Measurements from ENCODE around the gene EFNB1.

DNA sequence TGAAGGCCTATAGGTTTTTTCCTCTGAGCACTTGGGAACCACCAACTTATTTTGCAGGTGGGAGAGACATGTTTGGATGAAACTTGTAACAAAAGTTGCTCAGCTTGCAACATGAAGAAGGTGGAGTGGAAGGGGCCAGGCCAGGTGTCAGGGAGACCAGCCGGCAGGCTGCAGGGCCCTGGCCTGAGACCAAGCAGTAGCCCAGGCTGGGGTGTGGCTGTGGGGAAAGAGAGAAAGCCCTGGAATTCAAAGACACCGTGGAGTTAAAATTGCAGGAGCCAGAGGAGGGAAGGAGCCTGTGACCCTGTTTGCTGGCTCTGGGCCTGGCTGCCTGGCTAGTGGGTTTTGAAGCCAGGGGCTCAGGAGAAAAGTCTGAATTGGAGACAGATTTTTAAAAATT is 43.4 kb downstream of the EFNB1 start:
- no peak for TF ChIP-seq ARNT (IDR thresholded peaks at IDR 0.05)
- TF ChIP-seq TBL1XR1 (IDR thresholded peaks at IDR 0.05; ENCODE audit: low read length in 2 of 2), result no peak
- no peak for TF ChIP-seq EP300 (IDR thresholded peaks at IDR 0.05; ENCODE audit: low read length)
- TF ChIP-seq, protein P1, sequence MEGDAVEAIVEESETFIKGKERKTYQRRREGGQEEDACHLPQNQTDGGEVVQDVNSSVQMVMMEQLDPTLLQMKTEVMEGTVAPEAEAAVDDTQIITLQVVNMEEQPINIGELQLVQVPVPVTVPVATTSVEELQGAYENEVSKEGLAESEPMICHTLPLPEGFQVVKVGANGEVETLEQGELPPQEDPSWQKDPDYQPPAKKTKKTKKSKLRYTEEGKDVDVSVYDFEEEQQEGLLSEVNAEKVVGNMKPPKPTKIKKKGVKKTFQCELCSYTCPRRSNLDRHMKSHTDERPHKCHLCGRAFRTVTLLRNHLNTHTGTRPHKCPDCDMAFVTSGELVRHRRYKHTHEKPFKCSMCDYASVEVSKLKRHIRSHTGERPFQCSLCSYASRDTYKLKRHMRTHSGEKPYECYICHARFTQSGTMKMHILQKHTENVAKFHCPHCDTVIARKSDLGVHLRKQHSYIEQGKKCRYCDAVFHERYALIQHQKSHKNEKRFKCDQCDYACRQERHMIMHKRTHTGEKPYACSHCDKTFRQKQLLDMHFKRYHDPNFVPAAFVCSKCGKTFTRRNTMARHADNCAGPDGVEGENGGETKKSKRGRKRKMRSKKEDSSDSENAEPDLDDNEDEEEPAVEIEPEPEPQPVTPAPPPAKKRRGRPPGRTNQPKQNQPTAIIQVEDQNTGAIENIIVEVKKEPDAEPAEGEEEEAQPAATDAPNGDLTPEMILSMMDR (IDR thresholded peaks at IDR 0.05 in 2 of 3, conservative IDR thresholded peaks at IDR 0.05 in 1 of 3; ENCODE audit: insufficient read depth in 2 of 3, low read depth in 1 of 3, low read length in 3 of 3), result no peak
- TF ChIP-seq ZNF354B (CRISPR knock-in tag; IDR thresholded peaks at IDR 0.05), result no peak
- TF ChIP-seq FOXP1 (CRISPR knock-in tag; IDR thresholded peaks at IDR 0.05), result no peak
- TF ChIP-seq FOXK1 (CRISPR knock-in tag; IDR thresholded peaks at IDR 0.05; ENCODE audit: borderline replicate concordance), result no peak
- no peak for TF ChIP-seq ZBTB7A (IDR thresholded peaks at IDR 0.05; ENCODE audit: borderline replicate concordance, control insufficient read depth, low read depth, low read length)
- TF ChIP-seq RCOR1 (IDR thresholded peaks at IDR 0.05; ENCODE audit: borderline replicate concordance in 1 of 2, low read depth in 2 of 2, low read length in 2 of 2), result no peak
- no peak for TF ChIP-seq HCFC1 (IDR thresholded peaks at IDR 0.05; ENCODE audit: low read depth, low read length)
- TF ChIP-seq NFXL1 (CRISPR knock-in tag; IDR thresholded peaks at IDR 0.05), result no peak

Measured in K562 (cell line).